ENCODE data around the gene AGMO. TPM values are rescaled to one million over a fixed set of nuclear protein-coding genes. Genes with fewer than 3 reads are reported as not detected.

The AGMO gene
- total and polyA plus RNA-seq, 2 donors (not counting 1 experiment from before 2014, with no cell fraction given) = not detected

DNA sequence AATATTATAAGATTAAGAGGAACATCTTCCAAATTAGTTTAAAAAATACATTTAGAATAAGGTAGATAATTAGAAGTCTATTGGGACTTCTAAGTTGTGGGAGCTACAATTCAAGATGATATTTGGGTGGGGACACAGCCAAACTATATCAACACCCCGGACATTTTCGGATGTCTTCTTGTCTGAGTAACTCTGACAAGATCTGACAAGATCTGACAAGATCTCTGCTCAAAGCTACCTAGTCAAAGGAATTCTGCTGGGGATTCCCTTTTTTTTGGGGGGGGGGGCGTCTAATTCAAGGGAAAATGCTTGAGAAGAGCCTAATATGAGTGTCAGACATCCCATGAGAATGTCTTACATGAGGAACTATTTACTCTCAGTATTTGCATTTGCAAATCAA, 5.2 kb upstream of the AGMO start:
- H3K27ac ChIP-seq (ENCODE audit: low read length in 2 of 2) = no peak overlapping the region
- H3K4me1 ChIP-seq (ENCODE audit: control insufficient read depth in 2 of 2, insufficient read depth in 2 of 2, low read length in 2 of 2) = no peaks in the 10 kb centered on the region
- no peak overlapping the region for H3K4me3 Mint-ChIP-seq
- DNase-seq = no peak
- H3K27me3 ChIP-seq (replicated peaks in 1 of 4; ENCODE audit: control extremely low read depth in 1 of 4, control insufficient read depth in 3 of 4, insufficient read depth in 4 of 4, low read length in 3 of 4) = no peaks in the 10 kb centered on the region
- TF ChIP-seq EZH2 (IDR thresholded peaks at IDR 0.05; ENCODE audit: borderline replicate concordance, insufficient read depth, low read depth, low read length, poor library complexity, severe bottlenecking) = no peak
- TF ChIP-seq, protein P1, sequence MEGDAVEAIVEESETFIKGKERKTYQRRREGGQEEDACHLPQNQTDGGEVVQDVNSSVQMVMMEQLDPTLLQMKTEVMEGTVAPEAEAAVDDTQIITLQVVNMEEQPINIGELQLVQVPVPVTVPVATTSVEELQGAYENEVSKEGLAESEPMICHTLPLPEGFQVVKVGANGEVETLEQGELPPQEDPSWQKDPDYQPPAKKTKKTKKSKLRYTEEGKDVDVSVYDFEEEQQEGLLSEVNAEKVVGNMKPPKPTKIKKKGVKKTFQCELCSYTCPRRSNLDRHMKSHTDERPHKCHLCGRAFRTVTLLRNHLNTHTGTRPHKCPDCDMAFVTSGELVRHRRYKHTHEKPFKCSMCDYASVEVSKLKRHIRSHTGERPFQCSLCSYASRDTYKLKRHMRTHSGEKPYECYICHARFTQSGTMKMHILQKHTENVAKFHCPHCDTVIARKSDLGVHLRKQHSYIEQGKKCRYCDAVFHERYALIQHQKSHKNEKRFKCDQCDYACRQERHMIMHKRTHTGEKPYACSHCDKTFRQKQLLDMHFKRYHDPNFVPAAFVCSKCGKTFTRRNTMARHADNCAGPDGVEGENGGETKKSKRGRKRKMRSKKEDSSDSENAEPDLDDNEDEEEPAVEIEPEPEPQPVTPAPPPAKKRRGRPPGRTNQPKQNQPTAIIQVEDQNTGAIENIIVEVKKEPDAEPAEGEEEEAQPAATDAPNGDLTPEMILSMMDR (IDR thresholded peaks at IDR 0.05) = no peak
- no peaks in the 10 kb centered on the region for H4K20me1 ChIP-seq (ENCODE audit: control insufficient read depth, insufficient read depth, low read length, poor library complexity, severe bottlenecking)
- no CpG with 5 or more reads among the region's 3 CpGs for WGBS (ENCODE audit: insufficient coverage)
- ATAC-seq (ENCODE audit: low read depth) = no peak
- H3K79me2 ChIP-seq (ENCODE audit: control insufficient read depth, insufficient read depth, low read length) = no peaks in the 10 kb centered on the region
- no peak overlapping the region for H3K4me3 ChIP-seq (ENCODE audit: control extremely low read depth in 1 of 5, extremely low read depth in 1 of 5, insufficient read depth in 1 of 5, low read depth in 2 of 5, low read length in 4 of 5)
- CTCF ChIA-PET = no interaction called here
- no peaks in the 10 kb centered on the region for H3K27me3 Mint-ChIP-seq
- no peak overlapping the region for H3K9ac ChIP-seq (ENCODE audit: low read length)
- no peaks in the 10 kb centered on the region for H3K9me3 ChIP-seq (ENCODE audit: control extremely low read depth in 1 of 3, control insufficient read depth in 2 of 3, insufficient read depth in 1 of 3, low read length in 2 of 3)
- intact Hi-C loops (cut with micrococcal nuclease) = no loop called here
- POLR2A ChIA-PET = no interaction called here
- no peaks in the 10 kb centered on the region for H3K4me1 Mint-ChIP-seq
- H3K27ac Mint-ChIP-seq = no peak overlapping the region
- H3K4me2 ChIP-seq (replicated peaks; ENCODE audit: low read depth, low read length, poor library complexity, severe bottlenecking) = no peak overlapping the region
- H3K36me3 ChIP-seq (replicated peaks in 1 of 2; ENCODE audit: control extremely low read depth in 1 of 2, control insufficient read depth in 1 of 2, extremely low read depth in 1 of 2, insufficient read depth in 2 of 2, low read length in 1 of 2) = no peaks in the 10 kb centered on the region
- H3K9me3 Mint-ChIP-seq (ENCODE audit: insufficient read depth) = peaks cover 2% of the 10 kb centered on the region
- no peak overlapping the region for H2AFZ ChIP-seq (ENCODE audit: insufficient read depth, low read depth, low read length, poor library complexity, severe bottlenecking)

DNA sequence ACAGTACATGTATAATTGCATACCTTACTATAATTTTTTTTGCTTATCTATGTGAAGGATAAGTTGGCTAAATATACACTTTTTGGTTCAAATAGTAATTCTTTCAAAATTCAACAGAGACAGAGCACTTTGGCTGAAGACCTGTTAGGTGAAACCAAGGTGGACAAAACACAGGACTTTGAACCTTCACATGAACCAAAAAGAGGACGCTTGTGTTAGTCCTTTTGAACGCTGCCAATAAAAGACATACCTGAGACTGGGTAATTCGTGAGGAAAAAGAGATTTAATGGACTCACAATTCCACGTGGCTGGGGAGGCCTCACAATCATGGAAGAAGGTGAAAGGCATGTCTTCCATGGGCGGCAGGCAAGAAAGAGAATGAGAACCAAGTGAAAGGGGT, 4.7 kb upstream of the AGMO start:
- H3K27me3 Mint-ChIP-seq = no peaks in the 10 kb centered on the region
- CTCF ChIA-PET = no interaction called here
- no peak overlapping the region for H3K9ac ChIP-seq (ENCODE audit: low read length)
- TF ChIP-seq, protein P1 (IDR thresholded peaks at IDR 0.05) = no peak
- H3K4me1 ChIP-seq (ENCODE audit: control insufficient read depth in 2 of 2, insufficient read depth in 2 of 2, low read length in 2 of 2) = no peaks in the 10 kb centered on the region
- H3K79me2 ChIP-seq (ENCODE audit: control insufficient read depth, insufficient read depth, low read length) = no peaks in the 10 kb centered on the region
- H3K4me2 ChIP-seq (replicated peaks; ENCODE audit: low read depth, low read length, poor library complexity, severe bottlenecking) = no peak overlapping the region
- H3K9me3 Mint-ChIP-seq (ENCODE audit: insufficient read depth) = peaks cover 2% of the 10 kb centered on the region
- ATAC-seq (ENCODE audit: low read depth) (no peak), DNase-seq (no peak)
- H3K27ac Mint-ChIP-seq = no peak overlapping the region
- H3K9me3 ChIP-seq (ENCODE audit: control extremely low read depth in 1 of 3, control insufficient read depth in 2 of 3, insufficient read depth in 1 of 3, low read length in 2 of 3) = no peaks in the 10 kb centered on the region
- H4K20me1 ChIP-seq (ENCODE audit: control insufficient read depth, insufficient read depth, low read length, poor library complexity, severe bottlenecking) = no peaks in the 10 kb centered on the region
- POLR2A ChIA-PET = no interaction called here
- intact Hi-C loops (cut with micrococcal nuclease) = no loop called here
- H3K4me3 Mint-ChIP-seq = no peak overlapping the region
- H3K36me3 ChIP-seq (replicated peaks in 1 of 2; ENCODE audit: control extremely low read depth in 1 of 2, control insufficient read depth in 1 of 2, extremely low read depth in 1 of 2, insufficient read depth in 2 of 2, low read length in 1 of 2) = no peaks in the 10 kb centered on the region
- H3K27me3 ChIP-seq (replicated peaks in 1 of 4; ENCODE audit: control extremely low read depth in 1 of 4, control insufficient read depth in 3 of 4, insufficient read depth in 4 of 4, low read length in 3 of 4) = no peaks in the 10 kb centered on the region
- H2AFZ ChIP-seq (ENCODE audit: insufficient read depth, low read depth, low read length, poor library complexity, severe bottlenecking) = no peak overlapping the region
- H3K4me3 ChIP-seq (ENCODE audit: control extremely low read depth in 1 of 5, extremely low read depth in 1 of 5, insufficient read depth in 1 of 5, low read depth in 2 of 5, low read length in 4 of 5) = no peak overlapping the region
- 48% methylated on average over 3 of the region's 5 CpGs for WGBS (ENCODE audit: insufficient coverage)
- H3K4me1 Mint-ChIP-seq = no peaks in the 10 kb centered on the region
- H3K27ac ChIP-seq (ENCODE audit: low read length in 2 of 2) = no peak overlapping the region

Measured in B cell (primary cell).